K562 (cell line): ENCODE measurements around the gene HMGN1. TPM values are rescaled to one million over a fixed set of nuclear protein-coding genes. Genes with fewer than 3 reads are reported as not detected.

Experiments
- AFF4 ChIP-seq: sonication (generic); formaldehyde crosslinking; IDR thresholded peaks from 2 replicates; pipeline ENCODE4 v1.8.0; 2023; ENCODE audit warnings: mild to moderate bottlenecking, missing genetic modification reagents
- CBX2 ChIP-seq: fragments of 200-600 bp; sonication (generic); IDR thresholded peaks from one replicate; pipeline ENCODE4 v1.6.1; 2012; ENCODE audit warnings: mild to moderate bottlenecking, low read length, inconsistent platforms; ENCODE audit not compliant: insufficient read depth, poor library complexity, severe bottlenecking
- E2F1 ChIP-seq: sonication (generic); formaldehyde crosslinking; IDR thresholded peaks from 2 replicates; pipeline ENCODE4 v1.8.1; 2023; ENCODE audit warnings: mild to moderate bottlenecking, missing genetic modification reagents, moderate library complexity
- FOS ChIP-seq: IDR thresholded peaks from 3 replicates; pipeline ENCODE4 v1.6.1; 2011; ENCODE audit not compliant: insufficient read length; ENCODE audit errors: extremely low read depth
- FOXM1 ChIP-seq, 2 experiments: fragments of 450-650 bp in 1 of 2; sonication (generic) in 1 of 2; formaldehyde crosslinking in 1 of 2; IDR thresholded peaks; 2 replicates each; pipeline versions ENCODE4 v1.6.1 to v1.9.0; 2017 to 2022; ENCODE audit warnings: low read depth in 2 of 2, mild to moderate bottlenecking in 2 of 2, missing genetic modification reagents in 1 of 2, moderate library complexity in 1 of 2
- FUS ChIP-seq: fragments of 200-400 bp; formaldehyde crosslinking; optimal IDR thresholded peaks from 2 replicates; pipeline ENCODE3; 2017; ENCODE audit warnings: low read depth, low read length
- GMEB1 ChIP-seq: fragments of 250-450 bp; sonication (Bioruptor Pico); IDR thresholded peaks from 2 replicates; pipeline ENCODE4 v1.4.0; 2020; ENCODE audit warnings: mild to moderate bottlenecking
- HIVEP1 ChIP-seq: fragments of 250-450 bp; sonication (Bioruptor Pico); IDR thresholded peaks from 2 replicates; pipeline ENCODE4 v1.4.0; 2020; ENCODE audit warnings: mild to moderate bottlenecking
- HLTF ChIP-seq: fragments of 450-650 bp; IDR thresholded peaks from 2 replicates; pipeline ENCODE4 v1.6.1; 2016
- KLF6 ChIP-seq: fragments of 250-450 bp; sonication (Bioruptor Pico); IDR thresholded peaks from 2 replicates; pipeline ENCODE4 v1.4.0; 2020; ENCODE audit warnings: mild to moderate bottlenecking, moderate library complexity, borderline replicate concordance
- SIN3B ChIP-seq: fragments of 450-650 bp; IDR thresholded peaks from 2 replicates; pipeline ENCODE4 v1.6.1; 2017; ENCODE audit warnings: low read depth, mild to moderate bottlenecking, moderate library complexity
- THAP12 ChIP-seq: fragments of 250-450 bp; sonication (Bioruptor Pico); IDR thresholded peaks from 2 replicates; pipeline ENCODE4 v1.9.0; 2021; ENCODE audit warnings: mild to moderate bottlenecking, inconsistent platforms
- TOE1 ChIP-seq, 2 experiments: fragments of 450-650 bp in 1 of 2; sonication (generic) in 1 of 2; formaldehyde crosslinking in 1 of 2; IDR thresholded peaks; 2 replicates each; pipeline versions ENCODE4 v1.7.1 to v1.8.0; 2016 to 2022; ENCODE audit warnings: borderline replicate concordance in 2 of 2, mild to moderate bottlenecking in 2 of 2, antibody characterized with exemption in 1 of 2, inconsistent platforms in 1 of 2, low read depth in 1 of 2, missing genetic modification reagents in 1 of 2, moderate library complexity in 1 of 2
- ZBTB26 ChIP-seq: fragments of 450-650 bp; formaldehyde crosslinking; IDR thresholded peaks from 2 replicates; pipeline ENCODE4 v1.4.0; 2022; ENCODE audit warnings: missing genetic modification characterization
- polyA plus RNA-seq, 8 experiments: library from polyadenylated mRNA; depleted of rRNA in 4 of 8; stranded (reverse) in 5 of 8; unstranded in 3 of 8; fragments of >200 nt; fragmentation: Nextera tagmentation in 2 of 8; fragmentation: Illumina TruSeq in 1 of 8; extraction: Ambion mirVana in 2 of 8; extraction: Trizol in 1 of 8; gene quantifications; 2 replicates each; pipeline versions ENCODE4 v1.2.1 to v1.2.3, GENCODE V29; 2011 to 2014; ENCODE audit warnings: inconsistent platforms in 1 of 8, missing spikeins in 1 of 8
- total RNA-seq, 7 experiments: library from RNA; depleted of rRNA in 6 of 7; stranded (reverse); fragments of >200 nt in 6 of 7; fragmentation: Illumina TruSeq in 2 of 7; extraction: Trizol in 2 of 7; gene quantifications; 2 replicates each; pipeline versions ENCODE4 v1.2.1 to v1.2.3, GENCODE V29; 2011 to 2021; ENCODE audit warnings: low replicate concordance in 1 of 7

HMGN1 gene
- total and polyA plus RNA-seq, 9 of the 15 experiments (the other 6 are each of a cell fraction or from before 2014, with no cell fraction given): 124 to 626 (median 498) TPM

GRCh38 chr21:39388038-39388810, 39.3 kb upstream of the HMGN1 start (continued):
- TF ChIP-seq AFF4 (CRISPR knock-in tag) (peak; percentile 72; the same call in 1 of the 2 replicates), FOXM1 (IDR thresholded peaks at IDR 0.05; ENCODE audit: low read depth) (no peak), FOXM1 (CRISPR knock-in tag; IDR thresholded peaks at IDR 0.05; ENCODE audit: low read depth) (no peak), FOS (no peak), HLTF (no peak; the same call in 1 of the 2 replicates), KLF6 (CRISPR knock-in tag) (no peak), SIN3B (peak; percentile 31; the same call in 1 of the 2 replicates), GMEB1 (0 out of 2 replicates have a peak, but pooled peaks have one; percentile 3), ZBTB26 (CRISPR knock-in tag) (peak; percentile 66; the same call in 1 of the 2 replicates), CBX2 (no peak), E2F1 (no peak; the same call in 1 of the 2 replicates), TOE1 (IDR thresholded peaks at IDR 0.05; ENCODE audit: borderline replicate concordance) (no peak; the same call in none of the 2 replicates), TOE1 (CRISPR knock-in tag; IDR thresholded peaks at IDR 0.05; ENCODE audit: borderline replicate concordance, low read depth) (0 out of 2 replicates have a peak, but pooled peaks have one; percentile 70), FUS (no peak), HIVEP1 (peak; percentile 80; the same call in 1 of the 2 replicates), THAP12 (peak; percentile 35; the same call in 1 of the 2 replicates)
